Liver (tissue), 3 donors: Measurements from ENCODE around the gene ACOT2.

ENCODE experiments used
- CTCF ChIP-seq: fragments of 150-350 bp; IDR thresholded peaks from 2 replicates; pipeline ENCODE4 v1.5.1; 2017; ENCODE audit warnings: improper control_type of control experiment, low read depth, low read length; ENCODE audit not compliant: missing input control
- EGR1 ChIP-seq, 2 donors: IDR thresholded peaks; 2 replicates each; pipeline ENCODE4 v1.6.1; 2016 to 2018; ENCODE audit warnings: antibody characterized with exemption in 2 of 2, low read depth in 2 of 2
- JUND ChIP-seq, 2 donors: IDR thresholded peaks; 2 replicates each; pipeline ENCODE4 v1.6.1; 2016; ENCODE audit warnings: antibody characterized with exemption in 2 of 2
- RAD21 ChIP-seq, 2 donors: IDR thresholded peaks; 2 replicates each; pipeline ENCODE4 v1.6.1; 2016; ENCODE audit warnings: antibody characterized with exemption in 2 of 2, mild to moderate bottlenecking in 2 of 2
- REST ChIP-seq: IDR thresholded peaks from 2 replicates; pipeline ENCODE4 v1.6.1; 2016; ENCODE audit warnings: antibody characterized with exemption, mild to moderate bottlenecking
- YY1 ChIP-seq: IDR thresholded peaks from 2 replicates; pipeline ENCODE4 v1.6.1; 2016; ENCODE audit warnings: antibody characterized with exemption, mild to moderate bottlenecking
- donor health status: healthy.
- donor health status: healthy.

- TF ChIP-seq REST, result peak; percentile 80
- TF ChIP-seq CTCF, result no peak
- TF ChIP-seq YY1, result peak; percentile 87
- peak in 1 of 2 donors; percentile 49 for TF ChIP-seq EGR1 (IDR thresholded peaks at IDR 0.05; ENCODE audit: low read depth in 2 of 2)
- peak; percentile 52 to 66 for TF ChIP-seq RAD21 (IDR thresholded peaks at IDR 0.05)
- peak; percentile 27 to 69 for TF ChIP-seq JUND (IDR thresholded peaks at IDR 0.05)
Measured at GRCh38 chr14:73526036-73526984, 42.7 kb upstream of the ACOT2 start.
